Liver (tissue), 9 donors: ENCODE results near the gene UBE3B. TPM values are rescaled to one million over a fixed set of nuclear protein-coding genes. Genes with fewer than 3 reads are reported as not detected.

Experiments
- DNase-seq: peaks from one replicate; pipeline ENCODE4 v3.0.0-alpha.2; 2017; ENCODE audit warnings: low spot score
- H3K27ac ChIP-seq, 2 donors: one replicate each; pipeline ENCODE4 v1.7.0; 2013; ENCODE audit warnings: inconsistent platforms in 2 of 2, low read length in 2 of 2, control low read depth in 1 of 2, low read depth in 1 of 2, mild to moderate bottlenecking in 1 of 2
- H3K27me3 ChIP-seq, 4 donors: one replicate each; pipeline versions ENCODE4 v1.6.1 to v1.7.0; 2013; ENCODE audit warnings: low read length in 3 of 4, inconsistent platforms in 1 of 4, mild to moderate bottlenecking in 1 of 4, moderate library complexity in 1 of 4; ENCODE audit not compliant: control insufficient read depth in 4 of 4, insufficient read depth in 4 of 4
- H3K36me3 ChIP-seq, 4 donors: one replicate each; pipeline versions ENCODE4 v1.6.1 to v1.7.0; 2013; ENCODE audit warnings: low read length in 3 of 4, mild to moderate bottlenecking in 3 of 4, low read depth in 1 of 4, moderate library complexity in 1 of 4; ENCODE audit not compliant: control insufficient read depth in 4 of 4, insufficient read depth in 3 of 4
- H3K4me1 ChIP-seq, 4 donors: one replicate each; pipeline versions ENCODE4 v1.6.1 to v1.7.0; 2013; ENCODE audit warnings: low read length in 3 of 4, mild to moderate bottlenecking in 3 of 4, moderate library complexity in 1 of 4; ENCODE audit not compliant: control insufficient read depth in 4 of 4, insufficient read depth in 4 of 4
- H3K4me3 ChIP-seq, 3 donors: one replicate each; pipeline versions ENCODE4 v1.6.1 to v1.7.0; 2013; ENCODE audit warnings: low read length in 3 of 3, control low read depth in 1 of 3, low read depth in 1 of 3, mild to moderate bottlenecking in 1 of 3
- H3K9ac ChIP-seq, 2 donors: one replicate each; pipeline ENCODE4 v1.7.0; 2013; ENCODE audit warnings: low read length in 2 of 2, mild to moderate bottlenecking in 2 of 2, moderate library complexity in 2 of 2, control low read depth in 1 of 2, low read depth in 1 of 2
- H3K9me3 ChIP-seq, 4 donors: one replicate each; pipeline versions ENCODE4 v1.6.1 to v1.7.0; 2013; ENCODE audit warnings: low read length in 3 of 4; ENCODE audit not compliant: control insufficient read depth in 4 of 4
- ATF3 ChIP-seq: IDR thresholded peaks from 2 replicates; pipeline ENCODE4 v1.6.1; 2016; ENCODE audit warnings: antibody characterized with exemption
- CTCF ChIP-seq: fragments of 150-350 bp; IDR thresholded peaks from 2 replicates; pipeline ENCODE4 v1.5.1; 2017; ENCODE audit warnings: improper control_type of control experiment, low read depth, low read length; ENCODE audit not compliant: missing input control
- EGR1 ChIP-seq, 2 donors: IDR thresholded peaks; 2 replicates each; pipeline ENCODE4 v1.6.1; 2016 to 2018; ENCODE audit warnings: antibody characterized with exemption in 2 of 2, low read depth in 2 of 2
- FOXA1 ChIP-seq: IDR thresholded peaks from 2 replicates; pipeline ENCODE4 v1.6.1; 2016; ENCODE audit warnings: antibody characterized with exemption
- FOXA2 ChIP-seq: IDR thresholded peaks from 2 replicates; pipeline ENCODE4 v1.6.1; 2016; ENCODE audit warnings: antibody characterized with exemption
- GABPA ChIP-seq, 2 donors: IDR thresholded peaks in 1 of 2; conservative IDR thresholded peaks in 1 of 2; 2 replicates each; pipeline ENCODE4 v1.6.1; 2016; ENCODE audit warnings: antibody characterized with exemption in 2 of 2, mild to moderate bottlenecking in 1 of 2, moderate library complexity in 1 of 2
- HNF4A ChIP-seq, 2 donors: conservative IDR thresholded peaks; 2 replicates each; pipeline ENCODE4 v1.6.1; 2016; ENCODE audit warnings: antibody characterized with exemption in 2 of 2, mild to moderate bottlenecking in 2 of 2
- HNF4G ChIP-seq: IDR thresholded peaks from 2 replicates; pipeline ENCODE4 v1.6.1; 2016; ENCODE audit warnings: antibody characterized with exemption
- JUND ChIP-seq, 2 donors: IDR thresholded peaks; 2 replicates each; pipeline ENCODE4 v1.6.1; 2016; ENCODE audit warnings: antibody characterized with exemption in 2 of 2
- MAX ChIP-seq: IDR thresholded peaks from 2 replicates; pipeline ENCODE4 v1.6.1; 2016; ENCODE audit warnings: antibody characterized with exemption
- NR2F2 ChIP-seq: IDR thresholded peaks from 2 replicates; pipeline ENCODE4 v1.6.1; 2016; ENCODE audit warnings: antibody characterized with exemption
- RAD21 ChIP-seq, 2 donors: IDR thresholded peaks; 2 replicates each; pipeline ENCODE4 v1.6.1; 2016; ENCODE audit warnings: antibody characterized with exemption in 2 of 2, mild to moderate bottlenecking in 2 of 2
- REST ChIP-seq: IDR thresholded peaks from 2 replicates; pipeline ENCODE4 v1.6.1; 2016; ENCODE audit warnings: antibody characterized with exemption, mild to moderate bottlenecking
- RXRA ChIP-seq, 2 donors: IDR thresholded peaks; 2 replicates each; pipeline ENCODE4 v1.6.1; 2017 to 2018; ENCODE audit warnings: antibody characterized with exemption in 2 of 2, mild to moderate bottlenecking in 1 of 2
- SP1 ChIP-seq: IDR thresholded peaks from 2 replicates; pipeline ENCODE4 v1.6.1; 2018; ENCODE audit warnings: antibody characterized with exemption, mild to moderate bottlenecking
- TAF1 ChIP-seq: conservative IDR thresholded peaks from 2 replicates; pipeline ENCODE4 v1.6.1; 2016; ENCODE audit warnings: antibody characterized with exemption, mild to moderate bottlenecking
- YY1 ChIP-seq: IDR thresholded peaks from 2 replicates; pipeline ENCODE4 v1.6.1; 2016; ENCODE audit warnings: antibody characterized with exemption, mild to moderate bottlenecking
- ZBTB33 ChIP-seq: IDR thresholded peaks from 2 replicates; pipeline ENCODE4 v1.6.1; 2016; ENCODE audit warnings: antibody characterized with exemption
- WGBS: extraction: QIAGEN DNeasy Blood & Tissue Kit; methylation state at CpG from one replicate; pipeline ENCODE4 v1.1.7; 2013; 5-methylcytosine and 5-hydroxymethylcytosine counted together
- polyA plus RNA-seq, 2 donors: library from polyadenylated mRNA; stranded (reverse) in 1 of 2; unstranded in 1 of 2; fragments of 200-250 nt in 1 of 2; fragments of >200 nt in 1 of 2; fragmentation: Nextera tagmentation in 1 of 2; extraction: Ambion mirVana in 1 of 2; gene quantifications; one replicate each; pipeline versions ENCODE4 v1.2.1 to v1.2.3, GENCODE V29; 2013 to 2015
- total RNA-seq, 2 donors: library from RNA; depleted of rRNA; stranded (reverse); fragments of >200 nt; gene quantifications; one replicate each; pipeline ENCODE4 v1.2.3, GENCODE V29; 2014
- donor health status: healthy.
- donor health status: healthy.
- donor health status: healthy.
- donor health status: healthy.
- donor health status: healthy.

The UBE3B gene
- total and polyA plus RNA-seq, 4 donors = 9.3 to 43.4 (median 24.1) TPM

- Histone ChIP-seq H3K4me3 (no peak overlapping the region), H3K9me3 (no peaks in the 10 kb centered on the region), H3K36me3 (peaks cover 17 to 76% (median 59%) of the 10 kb centered on the region in 4 donors), H3K27ac (no peak overlapping the region), H3K27me3 (no peaks in the 10 kb centered on the region), H3K4me1 (no peaks in the 10 kb centered on the region), H3K9ac (no peak overlapping the region)
- WGBS = 92% methylated on average over 7 of the region's 7 CpGs
- no peak for TF ChIP-seq HNF4G
- no peak for TF ChIP-seq ATF3
- no peak for TF ChIP-seq MAX
- TF ChIP-seq NR2F2 = no peak
- TF ChIP-seq TAF1 = no peak
- TF ChIP-seq CTCF = no peak
- no peak for TF ChIP-seq GABPA (IDR thresholded peaks at IDR 0.05 in 1 of 2, conservative IDR thresholded peaks at IDR 0.05 in 1 of 2)
- no peak for TF ChIP-seq RAD21 (IDR thresholded peaks at IDR 0.05)
- no peak for TF ChIP-seq REST
- TF ChIP-seq EGR1 (IDR thresholded peaks at IDR 0.05; ENCODE audit: low read depth in 2 of 2) = no peak
- no peak for TF ChIP-seq HNF4A (conservative IDR thresholded peaks at IDR 0.05)
- no peak for TF ChIP-seq FOXA1
- TF ChIP-seq SP1 = no peak
- no peak for TF ChIP-seq ZBTB33
- no peak for TF ChIP-seq YY1
- TF ChIP-seq JUND (IDR thresholded peaks at IDR 0.05) = no peak
- TF ChIP-seq FOXA2 = no peak
- no peak for TF ChIP-seq RXRA (IDR thresholded peaks at IDR 0.05)
- DNase-seq = no peak
Observed at GRCh38 chr12:109494348-109494881, 17.0 kb downstream of the UBE3B start.
